Smooth muscle cell (in vitro differentiated cells): ENCODE data around the gene VGLL2. TPM values are rescaled to one million over a fixed set of nuclear protein-coding genes. Genes with fewer than 3 reads are reported as not detected.
A peak's percentile ranks its signal among the peaks of the same experiment; 100 is the strongest.

Source experiments
- DNase-seq: peaks from one replicate; lab custom pipeline; 2025; ENCODE audit not compliant: unreplicated experiment; lab: John Stamatoyannopoulos, UW
- H2AFZ ChIP-seq: fragments of 200-600 bp; sonication (generic); 2 replicates; pipeline ENCODE4 v1.6.0; 2016; ENCODE audit warnings: antibody characterized with exemption, low read depth, mild to moderate bottlenecking
- H3F3A ChIP-seq: fragments of 200-600 bp; sonication (generic); 2 replicates; pipeline ENCODE4 v1.6.0; 2017; ENCODE audit warnings: antibody characterized with exemption, low read depth
- H3K27ac ChIP-seq: fragments of 200-600 bp; sonication (generic); 2 replicates; pipeline ENCODE4 v1.5.1; 2016; ENCODE audit warnings: low read depth, mild to moderate bottlenecking
- H3K27me3 ChIP-seq: fragments of 200-600 bp; sonication (generic); 2 replicates; pipeline ENCODE4 v1.6.1; 2016; ENCODE audit warnings: low read depth, mild to moderate bottlenecking
- H3K36me3 ChIP-seq: fragments of 200-600 bp; sonication (generic); 2 replicates; pipeline ENCODE4 v1.5.1; 2016; ENCODE audit warnings: low read depth
- H3K4me1 ChIP-seq: fragments of 200-600 bp; sonication (generic); 2 replicates; pipeline ENCODE4 v1.5.1; 2016; ENCODE audit warnings: low read depth
- H3K4me2 ChIP-seq: fragments of 200-600 bp; sonication (generic); 2 replicates; pipeline ENCODE4 v1.6.0; 2016; ENCODE audit warnings: mild to moderate bottlenecking
- H3K4me3 ChIP-seq: fragments of 200-600 bp; sonication (generic); 2 replicates; pipeline ENCODE4 v1.5.1; 2016; ENCODE audit warnings: mild to moderate bottlenecking
- H3K79me2 ChIP-seq: fragments of 200-600 bp; sonication (generic); 2 replicates; pipeline ENCODE4 v1.6.0; 2016; ENCODE audit warnings: low read depth, mild to moderate bottlenecking
- H3K9ac ChIP-seq: fragments of 200-600 bp; sonication (generic); 2 replicates; pipeline ENCODE4 v1.6.0; 2016; ENCODE audit warnings: low read depth
- H3K9me3 ChIP-seq: fragments of 200-600 bp; sonication (generic); replicated peaks from 2 replicates; pipeline ENCODE4 v1.5.1; 2016; ENCODE audit warnings: low read depth
- H4K20me1 ChIP-seq: fragments of 200-600 bp; sonication (generic); 2 replicates; pipeline ENCODE4 v1.6.0; 2016; ENCODE audit warnings: low read depth
- WGBS: methylation state at CpG from one replicate; pipeline ENCODE4 v1.1.7; 2016; ENCODE audit warnings: low lambda C conversion rate; 5-methylcytosine and 5-hydroxymethylcytosine counted together
- polyA plus RNA-seq: library from polyadenylated mRNA; unstranded; fragments of >200 nt; fragmentation: Nextera tagmentation; extraction: Ambion mirVana; gene quantifications from 2 replicates; pipeline ENCODE4 v1.2.1, GENCODE V29; 2016
- total RNA-seq: library from RNA; depleted of rRNA; stranded (reverse); fragments of >200 nt; gene quantifications from 2 replicates; pipeline ENCODE4 v1.2.3, GENCODE V29; 2014
- TF ChIP-seq, protein P1 (sequence below): fragments of 200-600 bp; sonication (generic); IDR thresholded peaks from 2 replicates; pipeline ENCODE4 v1.5.1; 2017; ENCODE audit warnings: borderline replicate concordance, mild to moderate bottlenecking, antibody characterized with exemption; ENCODE audit not compliant: insufficient read depth, poor library complexity, severe bottlenecking

The VGLL2 gene
- total and polyA plus RNA-seq, 2 experiments from 2014 or later = not detected

- Histone ChIP-seq H3K79me2 (no peaks in the 10 kb centered on the region), H3K9ac (no peak overlapping the region), H3K27me3 (peaks cover 7% of the 10 kb centered on the region), H3K4me2 (no peak overlapping the region), H4K20me1 (no peaks in the 10 kb centered on the region), H3F3A (no peaks in the 10 kb centered on the region), H3K27ac (no peak overlapping the region), H2AFZ (no peak overlapping the region), H3K36me3 (no peaks in the 10 kb centered on the region), H3K9me3 (no peaks in the 10 kb centered on the region), H3K4me1 (no peaks in the 10 kb centered on the region), H3K4me3 (no peak overlapping the region)
- DNase-seq = no peak
- TF ChIP-seq, protein P1, sequence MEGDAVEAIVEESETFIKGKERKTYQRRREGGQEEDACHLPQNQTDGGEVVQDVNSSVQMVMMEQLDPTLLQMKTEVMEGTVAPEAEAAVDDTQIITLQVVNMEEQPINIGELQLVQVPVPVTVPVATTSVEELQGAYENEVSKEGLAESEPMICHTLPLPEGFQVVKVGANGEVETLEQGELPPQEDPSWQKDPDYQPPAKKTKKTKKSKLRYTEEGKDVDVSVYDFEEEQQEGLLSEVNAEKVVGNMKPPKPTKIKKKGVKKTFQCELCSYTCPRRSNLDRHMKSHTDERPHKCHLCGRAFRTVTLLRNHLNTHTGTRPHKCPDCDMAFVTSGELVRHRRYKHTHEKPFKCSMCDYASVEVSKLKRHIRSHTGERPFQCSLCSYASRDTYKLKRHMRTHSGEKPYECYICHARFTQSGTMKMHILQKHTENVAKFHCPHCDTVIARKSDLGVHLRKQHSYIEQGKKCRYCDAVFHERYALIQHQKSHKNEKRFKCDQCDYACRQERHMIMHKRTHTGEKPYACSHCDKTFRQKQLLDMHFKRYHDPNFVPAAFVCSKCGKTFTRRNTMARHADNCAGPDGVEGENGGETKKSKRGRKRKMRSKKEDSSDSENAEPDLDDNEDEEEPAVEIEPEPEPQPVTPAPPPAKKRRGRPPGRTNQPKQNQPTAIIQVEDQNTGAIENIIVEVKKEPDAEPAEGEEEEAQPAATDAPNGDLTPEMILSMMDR = no peak
- WGBS = 83% methylated on average over 2 of the region's 2 CpGs
Measured at GRCh38 chr6:117253785-117254184, 11.6 kb upstream of the VGLL2 start.

- peaks cover 5% of the 10 kb centered on the region for H3K4me1 ChIP-seq
- H3K4me3 ChIP-seq = no peak overlapping the region
- peaks cover 84% of the 10 kb centered on the region for H3K27me3 ChIP-seq
- no peak overlapping the region for H3K4me2 ChIP-seq
- no peak overlapping the region for H3K27ac ChIP-seq
- no peaks in the 10 kb centered on the region for H3F3A ChIP-seq
- DNase-seq = no peak
- TF ChIP-seq, protein P1 = no peak
- no peaks in the 10 kb centered on the region for H4K20me1 ChIP-seq
- no peak overlapping the region for H2AFZ ChIP-seq
- H3K9ac ChIP-seq = no peak overlapping the region
- no peaks in the 10 kb centered on the region for H3K79me2 ChIP-seq
- H3K9me3 ChIP-seq = no peaks in the 10 kb centered on the region
- H3K36me3 ChIP-seq = no peaks in the 10 kb centered on the region
- 85% methylated on average over 8 of the region's 8 CpGs for WGBS
Measured at GRCh38 chr6:117262799-117263198, 2.6 kb upstream of the VGLL2 start.

- TF ChIP-seq, protein P1 = no peak
- peaks cover 5% of the 10 kb centered on the region for H3K4me1 ChIP-seq
- no peaks in the 10 kb centered on the region for H3K9me3 ChIP-seq
- H3K27ac ChIP-seq = no peak overlapping the region
- 93% methylated on average over 24 of the region's 27 CpGs for WGBS
- no peak overlapping the region for H2AFZ ChIP-seq
- no peaks in the 10 kb centered on the region for H3K36me3 ChIP-seq
- no peaks in the 10 kb centered on the region for H4K20me1 ChIP-seq
- H3K9ac ChIP-seq = no peak overlapping the region
- peaks cover 91% of the 10 kb centered on the region for H3K27me3 ChIP-seq
- DNase-seq = no peak
- no peak overlapping the region for H3K4me2 ChIP-seq
- H3F3A ChIP-seq = no peaks in the 10 kb centered on the region
- no peak overlapping the region for H3K4me3 ChIP-seq
- no peaks in the 10 kb centered on the region for H3K79me2 ChIP-seq
Measured at GRCh38 chr6:117263353-117263927, 1.9 kb upstream of the VGLL2 start.

DNA sequence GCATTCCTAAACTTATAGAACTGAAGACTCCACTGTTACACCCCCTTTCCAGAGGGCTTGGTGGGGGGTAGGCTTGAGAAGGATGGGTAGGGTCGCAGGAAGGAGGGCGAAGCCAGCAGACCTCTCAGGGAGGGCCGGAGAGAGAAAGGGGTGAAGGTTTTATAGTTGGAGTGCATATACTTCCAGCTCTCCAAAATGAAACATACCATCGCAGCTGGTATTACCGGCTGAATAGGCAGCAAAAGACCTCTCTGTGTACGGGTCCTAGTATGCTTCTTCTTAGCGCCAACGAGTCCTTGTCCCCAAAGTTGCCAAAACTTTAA lies 1.0 kb upstream of the VGLL2 start:
- H3K36me3 ChIP-seq = no peaks in the 10 kb centered on the region
- H3K9me3 ChIP-seq = no peaks in the 10 kb centered on the region
- WGBS = 37% methylated on average over 8 of the region's 8 CpGs
- no peak for DNase-seq
- H3F3A ChIP-seq = no peaks in the 10 kb centered on the region
- TF ChIP-seq, protein P1 = no peak
- H3K79me2 ChIP-seq = no peaks in the 10 kb centered on the region
- peak overlapping the region; percentile 94 for H3K4me2 ChIP-seq
- peak overlapping the region; percentile 52 for H3K4me3 ChIP-seq
- H3K9ac ChIP-seq = no peak overlapping the region
- peaks cover 5% of the 10 kb centered on the region for H3K4me1 ChIP-seq
- peaks cover 95% of the 10 kb centered on the region for H3K27me3 ChIP-seq
- peak overlapping the region; percentile 36 for H2AFZ ChIP-seq
- H3K27ac ChIP-seq = no peak overlapping the region
- no peaks in the 10 kb centered on the region for H4K20me1 ChIP-seq
